22Rv1 (cell line): ENCODE measurements around the gene BTBD9.

Source experiments
- CTCF ChIP-seq: fragments of 450-650 bp; IDR thresholded peaks from 2 replicates; pipeline ENCODE4 v1.5.1; 2017; ENCODE audit warnings: mild to moderate bottlenecking
- ZFX ChIP-seq: fragments of 450-650 bp; IDR thresholded peaks from 2 replicates; pipeline ENCODE4 v1.6.1; 2017; ENCODE audit warnings: antibody characterized with exemption, borderline replicate concordance

DNA sequence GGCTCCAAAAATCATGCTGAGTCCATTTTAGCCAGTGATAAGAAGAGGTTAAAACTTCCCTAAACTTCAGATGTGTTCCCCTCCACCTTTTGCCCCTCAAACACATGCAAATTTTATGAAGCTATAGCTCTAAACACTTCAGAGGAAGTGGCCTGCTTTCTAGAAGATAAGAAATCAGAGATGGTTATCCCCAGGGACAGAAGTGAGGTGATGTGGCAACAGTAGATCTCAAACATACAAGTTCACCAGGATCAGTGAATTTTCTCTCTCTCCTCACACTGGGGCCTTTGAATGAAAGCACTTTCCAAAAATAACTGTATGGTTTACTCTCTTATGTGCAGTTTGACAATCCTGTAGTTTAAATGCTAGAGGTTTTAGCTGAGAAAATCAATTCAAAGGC lies 332.0 kb downstream of the BTBD9 start:
- TF ChIP-seq CTCF (no peak), ZFX (no peak)
